ENCODE results near the gene CACNA1G.

The CACNA1G gene

GRCh38 chr17:50632637-50633036, 72.1 kb downstream of the CACNA1G start:
- H3K27ac ChIP-seq, result no peak overlapping the region
- TF ChIP-seq CTCF (IDR thresholded peaks at IDR 0.05) (no peak), ZFX (IDR thresholded peaks at IDR 0.05; ENCODE audit: borderline replicate concordance) (no peak)

DNA sequence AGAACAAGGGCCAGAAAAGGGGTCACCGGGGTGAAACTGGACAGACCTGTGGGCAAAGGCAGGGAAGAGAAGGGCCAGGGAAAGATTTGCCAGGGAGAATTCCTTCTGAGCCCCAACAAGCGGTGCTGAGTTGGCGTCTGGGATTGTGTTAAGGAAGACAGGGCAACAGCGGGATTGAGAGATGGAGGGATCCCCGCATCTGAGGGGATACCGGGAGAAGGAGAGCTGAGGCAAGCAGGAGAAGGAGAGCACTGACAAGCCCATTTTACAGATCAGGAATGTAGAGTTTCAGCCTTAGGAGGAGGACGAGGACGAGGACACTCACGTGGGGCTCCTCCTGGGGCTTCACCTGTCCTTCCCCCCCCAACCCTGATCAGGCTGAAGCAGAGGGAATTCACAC, 73.2 kb downstream of the CACNA1G start:
- no peak overlapping the region for H3K27ac ChIP-seq
- no peak for TF ChIP-seq CTCF (IDR thresholded peaks at IDR 0.05)
- TF ChIP-seq ZFX (IDR thresholded peaks at IDR 0.05; ENCODE audit: borderline replicate concordance), result no peak

GRCh38 chr17:50634224-50634914, 73.9 kb downstream of the CACNA1G start, which contains the start of gene ABCC3:
TSS of gene ABCC3 (plus strand) at chr17:50634881. CDS start at chr17:50634937, 56 bp downstream.
- TF ChIP-seq ZFX (IDR thresholded peaks at IDR 0.05; ENCODE audit: borderline replicate concordance) (no peak), CTCF (IDR thresholded peaks at IDR 0.05) (no peak)
- H3K27ac ChIP-seq, result no peak within 1 kb of the TSS

GRCh38 chr17:50634915-50635731, 74.6 kb downstream of the CACNA1G start:
- H3K27ac ChIP-seq, result no peak overlapping the region
- no peak for TF ChIP-seq ZFX (IDR thresholded peaks at IDR 0.05; ENCODE audit: borderline replicate concordance)
- 0 out of 2 replicates have a peak, but pooled peaks have one; percentile 4 for TF ChIP-seq CTCF (IDR thresholded peaks at IDR 0.05)

GRCh38 chr17:50635732-50635981, 75.1 kb downstream of the CACNA1G start:
- TF ChIP-seq CTCF (IDR thresholded peaks at IDR 0.05) (no peak), ZFX (IDR thresholded peaks at IDR 0.05; ENCODE audit: borderline replicate concordance) (no peak)
- H3K27ac ChIP-seq, result no peak overlapping the region

DNA sequence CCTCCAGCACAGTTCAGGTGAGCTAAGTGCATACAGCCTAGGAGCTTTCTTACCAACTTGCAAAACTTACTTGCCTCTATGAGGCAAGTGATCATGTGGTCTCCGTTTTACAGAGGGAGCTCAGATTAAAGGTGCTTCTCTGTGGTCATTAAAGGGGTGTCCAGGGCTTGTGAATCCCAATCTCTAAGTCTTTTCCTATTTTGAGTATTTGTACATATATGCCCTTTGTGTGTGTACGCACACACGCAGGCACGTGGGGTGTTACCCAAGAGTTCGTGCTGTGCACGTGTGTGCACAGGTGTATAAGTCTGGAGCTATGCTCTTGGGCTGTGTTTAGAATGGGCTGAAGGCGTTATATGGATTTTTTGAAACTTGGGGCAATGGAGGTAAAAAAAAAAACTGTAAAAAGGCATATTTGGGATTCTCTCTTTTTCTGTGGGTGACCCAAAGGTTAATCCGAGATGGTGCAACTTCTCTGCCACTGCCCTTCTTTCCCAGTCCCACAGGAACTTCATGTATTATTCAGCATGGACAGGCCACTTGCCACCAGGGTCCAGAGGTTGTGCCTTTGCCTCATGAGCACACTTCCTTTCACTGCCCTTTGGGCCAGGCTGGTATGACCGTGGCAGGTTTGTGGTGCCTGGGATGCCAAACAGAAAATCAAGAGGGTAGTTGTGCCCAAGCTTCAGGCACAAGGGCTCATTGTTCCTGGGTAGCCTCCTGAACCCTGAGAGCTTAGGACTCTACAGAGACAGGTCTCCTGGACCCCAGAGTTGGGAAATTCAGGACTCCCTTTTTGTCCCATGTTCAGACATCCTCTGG, 75.7 kb downstream of the CACNA1G start:
- no peak for TF ChIP-seq ZFX (IDR thresholded peaks at IDR 0.05; ENCODE audit: borderline replicate concordance)
- TF ChIP-seq CTCF (IDR thresholded peaks at IDR 0.05), result no peak
- no peak overlapping the region for H3K27ac ChIP-seq

Measured in 22Rv1 (cell line).